ENCODE data around the gene XAB2.
"Not testable (repeated sequence)": the region's sequence is repeated elsewhere in the genome, so short reads cannot be mapped to it uniquely, and the experiment has no call there.

XAB2 gene

DNA sequence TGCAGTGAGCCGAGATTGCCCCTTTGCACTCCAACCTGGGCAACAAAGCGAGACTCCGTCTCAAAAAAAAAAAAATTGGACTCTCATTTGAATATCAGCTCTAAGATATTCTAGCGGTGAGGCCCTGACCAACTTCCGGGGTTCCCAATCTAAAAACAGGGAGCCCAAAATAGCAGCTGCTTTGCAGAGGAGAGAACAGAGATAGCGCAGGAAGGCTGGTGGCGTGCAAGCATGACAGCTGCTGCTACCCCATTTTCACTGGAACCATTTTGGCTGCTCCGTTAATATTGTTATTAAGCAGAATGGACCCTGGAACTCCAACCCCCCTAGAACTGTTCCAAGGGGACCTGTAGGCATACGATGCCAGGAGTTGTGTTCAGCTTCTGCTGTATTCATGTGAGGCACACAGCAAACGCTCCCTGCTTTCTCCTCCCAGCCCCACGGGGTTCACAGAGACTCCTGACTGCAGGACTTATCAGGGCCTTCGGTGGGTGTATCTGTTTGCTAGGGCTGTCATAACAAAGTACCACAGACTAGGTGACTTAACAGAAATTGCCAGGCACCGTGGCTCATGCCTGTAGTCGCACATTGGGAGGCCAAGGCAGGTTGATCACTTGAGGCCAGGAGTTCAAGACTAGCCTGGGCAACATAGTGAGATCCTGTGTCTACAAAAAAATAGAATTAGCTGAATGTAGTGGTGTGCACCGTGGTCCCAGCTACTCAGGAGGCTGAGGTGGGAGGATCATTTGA lies 19.1 kb upstream of the XAB2 start:
- DNase-seq, result no peak

DNA sequence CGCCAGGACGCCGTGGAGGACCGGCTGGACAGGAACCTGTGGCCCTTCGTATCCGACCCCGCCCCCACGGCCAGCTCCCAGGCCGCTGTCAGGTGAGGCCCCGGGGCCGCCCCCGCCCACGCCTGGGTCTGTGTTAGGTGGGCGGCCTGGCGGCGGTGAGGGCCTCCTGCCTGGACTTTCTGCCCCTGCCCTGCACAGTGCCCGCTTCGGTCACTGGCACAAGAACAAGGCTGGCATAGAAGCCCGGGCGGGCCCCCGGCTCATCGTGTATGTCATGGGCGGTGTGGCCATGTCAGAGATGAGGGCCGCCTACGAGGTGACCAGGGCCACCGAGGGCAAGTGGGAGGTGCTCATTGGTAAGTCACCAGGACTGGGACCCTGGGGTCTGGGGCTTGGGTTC lies 17.8 kb upstream of the XAB2 start:
- no peak for DNase-seq

DNA sequence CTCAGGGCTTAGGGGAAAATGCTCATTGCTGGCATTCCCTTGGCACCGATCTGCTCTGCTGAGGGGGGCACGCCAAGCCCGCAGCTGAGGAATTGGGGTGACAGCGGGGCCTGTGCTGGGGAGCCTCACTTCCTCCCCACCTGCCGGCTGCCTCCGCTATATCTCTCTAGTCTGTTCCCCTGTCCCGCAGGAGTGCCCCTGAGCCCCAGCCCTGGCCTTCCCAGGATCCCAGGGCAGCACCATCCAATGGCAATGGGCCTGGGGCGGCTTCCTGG lies 17.0 kb upstream of the XAB2 start:
- DNase-seq, result no peak

DNA sequence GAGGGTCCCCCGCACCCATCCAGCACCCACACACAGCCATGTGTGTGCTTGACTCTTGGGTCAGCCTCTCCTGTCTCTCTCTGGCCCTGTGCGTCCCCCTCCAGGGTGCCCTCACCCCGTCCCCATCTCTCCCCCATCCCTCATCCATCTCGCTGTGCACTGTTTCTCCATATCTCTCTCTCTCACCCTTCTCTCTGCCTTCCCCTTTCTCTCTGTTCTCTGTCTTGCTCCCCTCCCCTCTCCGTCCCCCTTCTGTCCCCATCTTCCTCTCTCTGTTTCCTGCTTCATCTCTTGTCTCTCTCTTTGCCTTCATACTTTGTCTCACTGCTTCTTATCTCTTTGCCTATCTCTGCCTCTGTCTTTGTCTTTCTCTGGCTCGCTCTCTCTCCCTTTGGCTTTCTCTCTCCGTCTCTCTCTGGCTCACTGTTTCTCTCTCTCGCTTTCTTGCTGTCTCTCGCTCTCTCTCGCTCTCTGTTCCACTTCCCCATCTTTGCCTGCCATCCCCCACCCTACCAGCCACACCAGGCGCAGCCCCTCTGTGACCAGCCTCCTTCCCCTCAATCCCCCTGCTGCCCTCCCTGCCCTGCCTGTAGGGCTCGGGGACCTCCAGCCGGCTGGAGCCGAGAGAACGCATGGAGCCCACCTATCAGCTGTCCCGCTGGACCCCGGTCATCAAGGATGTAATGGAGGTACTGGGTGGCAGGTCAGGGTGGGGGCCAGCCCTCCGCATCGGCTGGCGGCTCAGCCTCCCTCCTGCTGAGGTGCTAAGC lies 16.5 kb upstream of the XAB2 start:
- no peak for DNase-seq

DNA sequence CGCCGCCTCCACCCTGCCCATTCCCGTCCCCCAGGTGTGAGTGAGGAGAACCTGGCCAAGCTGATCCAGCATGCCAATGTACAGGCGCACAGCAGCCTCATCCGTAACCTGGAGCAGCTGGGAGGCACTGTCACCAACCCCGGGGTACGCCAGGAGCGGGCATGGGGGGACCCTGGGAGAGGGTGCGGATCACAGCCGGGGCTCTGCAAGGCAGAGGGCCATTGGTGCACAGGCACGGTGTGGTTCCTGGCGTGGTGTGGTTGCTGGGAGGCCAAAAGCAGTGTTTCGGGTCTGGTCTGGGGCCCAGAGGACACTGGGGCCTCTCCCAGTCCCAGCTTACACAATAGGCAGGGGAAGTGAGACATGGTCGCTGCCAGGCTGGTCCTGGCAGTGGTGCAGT lies 15.8 kb upstream of the XAB2 start:
- no peak for DNase-seq

DNA sequence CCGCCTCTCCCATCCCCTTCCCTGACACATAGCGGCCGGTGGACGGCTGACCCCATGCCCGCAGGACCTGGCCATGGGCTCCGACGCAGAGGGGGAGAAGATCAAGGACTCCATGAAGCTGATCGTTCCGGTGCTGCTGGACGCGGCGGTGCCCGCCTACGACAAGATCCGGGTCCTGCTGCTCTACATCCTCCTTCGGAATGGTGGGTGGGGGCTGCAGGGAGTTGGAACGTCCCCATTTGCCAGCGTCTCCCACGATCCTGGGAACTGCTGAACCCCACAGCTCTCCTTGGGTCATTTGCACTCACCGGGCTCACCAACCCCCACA lies 15.2 kb upstream of the XAB2 start:
- DNase-seq, result no peak

DNA sequence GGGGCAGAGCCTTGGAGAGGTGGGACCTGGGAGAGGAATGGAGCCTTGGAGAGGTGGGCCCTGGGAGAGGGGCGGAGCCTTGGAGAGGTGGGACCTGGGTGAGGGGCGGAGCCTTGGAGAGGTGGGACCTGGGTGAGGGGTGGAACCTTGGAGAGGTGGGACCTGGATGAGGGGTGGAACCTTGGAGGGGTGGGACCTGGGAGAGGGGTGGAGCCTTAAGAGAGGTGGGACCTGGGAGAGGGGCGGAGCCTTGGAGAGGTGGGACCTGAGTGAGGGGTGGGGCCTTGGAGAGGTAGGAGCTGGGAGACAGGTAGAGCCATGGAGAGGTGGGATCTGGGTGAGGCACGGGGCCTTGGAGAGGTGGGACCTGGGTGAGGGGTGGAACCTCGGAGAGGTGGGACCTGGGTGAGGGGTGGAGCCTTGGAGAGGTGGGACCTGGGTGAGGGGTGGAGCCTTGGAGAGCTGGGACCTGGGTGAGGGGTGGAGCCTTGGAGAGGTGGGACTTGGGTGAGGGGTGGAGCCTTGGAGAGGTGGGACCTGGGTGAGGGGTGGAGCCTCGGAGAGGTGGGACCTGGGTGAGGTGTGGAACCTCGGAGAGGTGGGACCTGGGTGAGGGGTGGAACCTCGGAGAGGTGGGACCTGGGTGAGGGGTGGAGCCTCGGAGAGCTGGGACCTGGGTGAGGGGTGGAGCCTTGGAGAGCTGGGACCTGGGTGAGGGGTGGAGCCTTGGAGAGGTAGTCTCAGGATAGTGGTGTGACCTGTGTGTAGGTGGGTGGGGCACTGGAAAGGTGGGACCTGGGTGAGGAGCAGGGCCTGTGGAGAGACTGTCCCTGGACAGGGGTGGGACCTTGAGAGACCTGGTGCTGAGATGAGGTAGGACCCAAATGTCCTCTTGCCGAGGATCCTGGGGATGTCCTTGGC lies 14.5 kb upstream of the XAB2 start:
- DNase-seq, result not testable (repeated sequence)

DNA sequence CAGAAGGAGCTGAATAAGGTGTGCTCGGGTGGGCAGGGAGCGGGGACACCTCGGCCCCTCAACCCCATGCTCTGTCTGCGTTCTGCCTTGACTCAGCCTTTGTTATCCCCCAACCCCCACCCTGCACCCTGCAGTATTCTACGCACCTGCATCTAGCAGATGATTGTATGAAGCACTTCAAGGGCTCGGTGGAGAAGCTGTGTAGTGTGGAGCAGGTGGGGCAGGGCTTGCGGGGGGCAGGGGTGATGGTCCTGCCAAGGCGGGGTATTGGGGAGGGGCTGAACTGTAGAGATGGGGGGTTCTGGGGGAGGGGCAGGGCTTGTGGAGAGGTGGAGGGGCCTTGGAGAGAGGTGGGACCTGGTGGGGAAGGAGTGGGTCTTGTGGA lies 13.7 kb upstream of the XAB2 start:
- DNase-seq, result no peak

DNA sequence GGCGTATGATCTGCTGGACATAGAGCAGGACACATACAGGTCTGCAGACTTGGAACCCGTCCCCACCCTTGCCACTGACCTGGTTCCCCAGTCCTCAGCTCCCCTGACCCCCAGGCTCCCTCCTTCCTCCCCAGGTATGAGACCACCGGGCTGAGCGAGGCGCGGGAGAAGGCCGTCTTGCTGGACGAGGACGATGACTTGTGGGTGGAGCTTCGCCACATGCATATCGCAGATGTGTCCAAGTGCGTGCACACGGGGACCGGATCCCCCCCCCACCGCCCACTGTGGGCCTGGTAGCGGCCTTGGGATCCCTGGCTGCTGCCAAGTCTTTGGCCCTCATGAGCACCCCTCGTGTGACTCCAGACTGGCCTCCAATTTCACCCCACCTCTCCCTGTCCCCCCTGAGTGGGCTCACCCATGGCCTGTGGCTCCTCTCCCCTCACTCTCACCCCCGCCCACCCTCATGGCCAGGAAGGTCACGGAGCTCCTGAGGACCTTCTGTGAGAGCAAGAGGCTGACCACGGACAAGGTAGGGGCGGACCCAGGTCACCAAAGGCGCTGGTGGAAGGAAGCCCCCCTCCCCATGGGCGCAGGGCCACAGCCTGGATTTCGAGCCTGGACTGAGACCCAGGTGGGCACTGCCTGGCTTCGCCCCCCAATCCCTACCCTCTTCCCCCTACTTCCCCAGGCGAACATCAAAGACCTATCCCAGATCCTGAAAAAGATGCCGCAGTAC lies 13.1 kb upstream of the XAB2 start:
- no peak for DNase-seq

DNA sequence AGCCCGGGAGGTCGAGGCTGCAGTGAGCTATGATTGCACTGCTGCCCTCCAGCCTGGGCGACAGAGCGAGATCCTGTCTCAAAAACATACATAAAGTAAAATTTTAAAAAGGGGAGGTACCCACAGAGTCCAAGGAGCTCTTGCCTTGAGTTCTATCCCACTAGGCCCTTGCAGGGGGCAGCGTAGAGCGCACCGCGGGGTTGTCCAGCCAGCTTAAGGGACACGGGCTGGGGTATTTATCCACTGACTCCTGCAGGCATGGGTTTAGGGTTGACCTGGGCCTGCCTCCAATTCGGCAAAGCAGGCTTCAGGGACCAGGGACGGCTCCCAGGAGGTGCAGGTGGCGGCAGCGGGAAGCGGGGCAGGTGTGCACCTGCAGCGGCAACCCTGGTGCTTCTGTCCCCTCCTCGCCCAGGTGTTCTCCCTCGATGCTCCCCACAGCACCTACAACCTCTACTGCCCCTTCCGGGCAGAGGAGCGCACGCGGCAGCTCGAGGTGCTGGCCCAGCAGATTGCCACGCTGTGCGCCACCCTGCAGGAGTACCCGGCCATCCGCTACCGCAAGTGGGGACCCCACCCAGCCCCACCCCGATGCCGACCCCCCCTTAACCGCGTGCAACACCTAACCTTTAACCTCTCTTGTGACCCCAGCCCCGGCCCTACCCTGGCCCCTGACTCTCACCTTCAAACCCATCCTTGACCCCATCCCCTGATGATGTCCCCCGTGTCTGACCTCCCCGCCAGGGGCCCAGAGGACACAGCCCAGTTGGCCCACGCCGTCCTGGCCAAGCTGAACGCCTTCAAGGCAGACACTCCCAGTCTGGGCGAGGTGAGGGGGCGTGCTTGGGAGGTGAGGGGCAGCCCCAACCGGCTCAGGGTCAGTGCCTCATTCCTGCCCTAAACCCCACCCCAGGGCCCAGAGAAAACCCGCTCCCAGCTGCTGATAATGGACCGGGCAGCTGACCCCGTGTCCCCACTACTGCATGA lies 12.2 kb upstream of the XAB2 start:
- DNase-seq, result no peak

DNA sequence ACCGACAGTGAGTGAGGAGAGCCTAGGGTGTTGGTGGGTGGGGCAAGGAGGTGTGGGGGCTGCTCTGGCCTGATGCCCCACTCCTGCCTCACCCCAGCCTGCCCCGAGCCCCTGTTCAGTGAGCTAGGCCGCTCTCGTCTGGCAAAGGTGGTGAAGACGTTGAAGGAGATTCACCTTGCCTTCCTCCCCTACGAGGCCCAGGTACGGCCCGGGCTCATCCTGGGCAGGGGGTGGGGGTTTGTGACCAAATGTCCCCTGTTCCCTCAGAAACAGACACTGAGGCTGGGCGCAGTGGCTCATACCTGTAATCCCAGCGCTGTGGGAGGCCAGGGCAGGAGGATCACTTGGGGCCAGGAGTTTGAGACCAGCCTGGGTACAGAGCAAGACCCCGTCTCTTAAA lies 11.5 kb upstream of the XAB2 start:
- DNase-seq, result no peak

DNA sequence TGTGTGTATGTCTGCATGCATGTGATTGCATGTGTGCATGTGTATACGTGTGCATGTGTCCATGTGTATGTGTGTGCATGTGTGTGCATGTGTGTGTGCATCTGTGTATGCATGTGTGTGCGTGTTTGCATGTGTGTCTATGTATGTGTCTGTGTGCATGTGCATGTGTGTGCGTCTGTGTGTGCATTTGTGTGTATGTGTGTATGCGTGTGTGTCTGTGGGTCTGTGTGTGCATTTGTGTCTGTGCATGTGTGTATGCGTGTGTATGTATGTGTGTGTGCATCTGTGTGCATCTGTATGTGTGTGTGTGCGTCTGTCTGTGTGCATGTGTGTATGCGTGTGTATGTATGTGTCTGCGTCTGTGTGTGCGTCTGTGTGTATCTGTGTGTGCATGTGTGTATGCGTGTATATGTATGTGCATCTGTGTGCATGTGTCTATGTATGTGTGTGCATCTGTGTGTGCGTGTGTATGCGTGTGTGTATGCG lies 10.6 kb upstream of the XAB2 start:
- no peak for DNase-seq

DNA sequence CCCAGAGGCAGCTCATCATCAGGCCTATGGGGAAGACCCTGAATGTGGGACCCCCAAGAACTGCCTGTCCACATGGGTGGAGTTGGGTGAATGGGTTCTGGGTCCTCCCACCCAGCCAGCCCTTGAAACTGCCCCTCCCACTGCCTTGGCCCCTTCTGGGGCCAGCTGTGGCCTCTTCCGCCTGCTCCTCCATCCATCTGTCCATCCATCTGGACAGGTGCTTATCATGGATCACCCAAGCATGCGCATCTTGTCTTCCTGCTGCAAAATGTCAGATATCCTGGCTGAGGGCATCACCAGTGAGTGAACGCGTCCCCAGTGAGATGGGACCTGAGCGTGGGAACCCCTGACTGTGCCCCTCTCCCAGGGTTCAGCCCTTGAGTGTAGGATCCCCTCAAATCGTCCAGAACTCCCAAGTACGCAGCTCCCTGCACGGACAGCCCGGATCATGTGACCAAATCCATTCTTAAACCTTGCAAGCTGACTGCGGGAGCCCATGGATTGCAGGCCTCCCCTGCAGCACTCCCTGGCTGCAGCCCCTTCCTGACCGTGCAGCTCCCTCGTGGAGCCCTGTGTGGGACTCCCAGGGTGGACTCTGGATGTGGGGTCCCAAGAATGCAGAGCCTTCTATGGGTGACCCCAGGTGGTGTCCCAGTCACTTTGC lies 9.6 kb upstream of the XAB2 start:
- no peak for DNase-seq

DNA sequence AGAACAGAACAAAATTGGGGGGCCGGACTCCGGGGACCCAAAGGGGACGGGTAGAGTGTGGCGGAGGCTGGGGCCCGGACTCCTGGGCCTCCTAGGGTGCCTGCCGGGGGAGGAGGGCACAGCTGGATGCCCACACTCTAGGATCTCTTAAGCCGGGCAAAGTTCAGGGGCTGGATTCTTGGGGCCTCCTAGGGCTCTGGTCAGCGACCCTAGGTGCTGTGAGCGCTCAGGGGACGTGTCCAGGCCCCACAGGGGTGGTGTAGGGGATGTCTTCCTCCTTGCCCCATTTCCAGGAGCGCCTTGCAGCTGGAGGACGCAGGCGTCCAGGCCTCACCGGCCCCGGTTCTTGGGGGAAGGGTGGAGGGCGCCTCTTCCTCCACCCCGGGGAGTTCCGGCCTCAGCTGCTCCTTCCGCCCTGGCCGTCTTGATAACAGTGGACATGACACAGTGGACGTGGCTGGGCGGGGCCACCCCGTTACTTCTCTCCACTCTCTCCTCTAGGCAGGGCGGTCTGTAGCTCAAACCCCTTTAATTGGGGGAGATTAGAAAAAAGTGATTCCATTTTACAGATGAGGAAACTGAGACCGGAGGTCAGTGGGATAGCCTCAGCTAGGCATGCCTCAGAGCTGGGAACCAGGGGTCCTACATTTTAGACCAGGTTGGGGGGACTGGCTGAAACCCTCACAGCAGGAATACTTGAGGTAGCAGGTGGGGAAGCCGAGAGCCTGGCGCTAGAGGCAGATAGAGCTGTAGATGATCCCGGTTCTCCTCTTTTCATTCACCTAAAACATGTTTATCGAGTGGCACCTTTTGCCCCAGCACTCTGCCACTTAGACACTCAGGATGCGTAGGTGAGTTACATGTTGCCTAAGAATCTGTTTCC lies 8.3 kb upstream of the XAB2 start:
- peak; percentile 47 for DNase-seq

DNA sequence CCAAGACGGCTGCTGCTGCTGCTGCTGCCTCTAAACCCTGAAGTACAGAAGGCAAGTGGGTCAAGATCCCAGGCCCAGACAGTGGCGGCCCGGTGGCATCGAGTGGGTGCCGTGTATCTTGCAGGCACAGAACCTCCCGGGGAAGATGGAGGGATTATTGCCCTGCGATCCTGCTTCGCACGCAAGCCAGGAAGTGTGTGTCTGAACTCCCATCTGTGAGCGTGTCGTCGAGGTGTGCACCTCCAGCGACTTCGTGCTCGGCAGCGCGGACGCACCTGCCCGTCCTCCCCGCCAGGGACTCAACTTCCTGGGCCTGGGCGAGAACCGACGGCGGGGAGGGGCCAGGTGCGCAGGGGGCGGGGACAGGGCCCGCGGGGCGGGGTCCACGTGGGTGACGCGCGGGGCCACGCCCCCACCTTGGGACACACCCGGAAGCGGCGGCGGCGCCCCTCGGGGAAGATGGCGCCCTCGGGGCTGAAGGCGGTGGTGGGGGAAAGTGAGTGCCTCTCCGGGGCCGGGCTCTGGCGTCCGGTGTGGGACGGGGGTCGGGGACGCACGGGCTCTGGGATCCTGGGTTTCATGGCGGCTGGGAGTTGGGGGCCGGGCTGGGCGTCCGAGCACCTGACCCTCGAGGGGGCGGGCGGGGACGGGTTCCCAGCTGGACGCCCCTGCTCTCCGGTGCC lies 7.5 kb upstream of the XAB2 start, which contains the start of gene STXBP2:
TSS of gene STXBP2 (plus strand) at position 420 of the 683 bp plus-strand sequence. CDS start at position 460, 40 bp downstream.
- peak; percentile 66 for DNase-seq

DNA sequence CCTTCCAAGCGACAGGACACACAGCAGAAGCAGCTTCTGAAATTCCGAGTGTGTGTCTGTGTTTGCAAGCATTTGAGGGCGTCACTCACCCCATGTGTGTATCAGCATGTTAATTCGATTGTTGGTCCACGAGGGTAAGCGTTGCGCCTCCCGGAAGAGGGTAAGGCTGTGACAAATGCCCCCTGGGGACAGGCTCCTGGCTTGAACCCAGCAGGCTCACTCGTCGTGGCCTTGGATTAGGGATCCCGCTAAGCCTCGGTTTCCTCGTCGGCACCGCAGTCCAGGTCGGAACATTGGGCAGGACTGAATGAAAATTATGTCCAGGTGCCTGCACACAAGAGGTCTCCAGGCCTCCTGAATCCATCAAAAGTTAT lies 7.0 kb upstream of the XAB2 start:
- DNase-seq, result no peak

DNA sequence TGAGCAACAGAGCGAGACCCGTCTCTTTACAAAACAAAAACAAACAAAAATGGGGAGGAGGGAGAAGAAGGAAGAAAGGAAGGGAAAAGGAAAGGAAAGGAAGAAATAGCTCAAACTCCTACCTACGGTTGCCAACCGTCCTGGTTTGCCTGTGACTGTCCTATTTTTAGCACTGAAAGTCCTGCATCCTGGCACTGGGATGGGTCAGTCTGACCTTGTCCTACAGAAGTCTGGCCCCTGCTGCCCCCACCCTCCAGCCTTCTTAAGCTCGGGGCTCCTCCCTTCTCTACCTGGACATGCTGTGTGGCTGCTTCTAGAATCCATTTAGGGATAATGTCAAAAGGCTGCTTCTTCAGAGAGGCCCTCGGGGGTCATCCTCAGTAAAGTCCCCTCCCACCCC lies 6.3 kb upstream of the XAB2 start:
- DNase-seq, result no peak

DNA sequence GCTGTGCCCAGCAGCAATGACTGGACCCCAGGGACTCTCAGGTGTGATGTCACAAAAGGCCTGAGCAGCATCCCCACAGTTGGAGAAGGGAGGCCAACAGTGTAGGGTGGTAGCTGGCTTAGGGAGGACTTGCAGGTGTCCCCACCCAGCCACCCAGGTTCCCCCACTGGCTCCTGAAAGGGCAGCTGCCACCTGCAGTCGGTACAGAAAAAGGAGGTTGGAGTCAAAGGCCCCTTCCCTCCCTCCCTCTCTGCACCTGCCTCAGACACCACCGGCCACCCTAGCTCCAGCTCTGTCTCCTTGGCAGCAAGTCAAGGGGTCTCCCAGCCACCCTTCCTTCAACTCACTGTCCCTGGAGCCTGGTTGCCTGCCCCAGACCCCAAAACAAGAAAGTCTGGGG lies 4.4 kb upstream of the XAB2 start, which contains the start of gene PCP2:
TSS of gene PCP2 (minus strand) at position 22 of the 400 bp plus-strand sequence. CDS start 262 bp downstream, outside the sequence.
- DNase-seq, result no peak

Measured in femur (tissue), 1 donor.